Measurements from ENCODE around the gene MAN2B2.

MAN2B2 gene

GRCh38 chr4:6574747-6575502 lies at the start of gene MAN2B2:
MAN2B2 (plus strand) TSS chr4:6575189; CDS start chr4:6575211, 22 bp downstream.
- peak; percentile 85 for DNase-seq

DNA sequence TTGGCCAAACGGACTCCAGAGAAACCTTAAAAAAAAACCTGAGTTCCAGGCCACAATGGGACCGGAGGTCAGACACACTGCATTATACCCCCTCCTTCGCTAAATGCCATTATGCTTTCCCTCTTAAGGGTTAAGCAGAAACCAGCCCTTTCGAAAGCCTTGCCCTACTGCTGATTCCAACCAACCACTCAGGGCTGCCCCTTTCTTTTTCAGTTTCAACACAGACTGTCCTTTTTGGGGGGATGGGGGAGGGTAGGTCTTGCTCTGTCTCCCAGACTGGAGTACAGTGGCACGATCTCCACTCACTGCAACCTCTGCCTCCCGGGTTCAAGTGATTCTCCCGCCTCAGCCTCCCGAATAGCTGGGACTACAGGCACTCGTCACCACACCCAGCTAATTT lies 49.5 kb upstream of the MAN2B2 start:
- no peak for DNase-seq

- no peak for DNase-seq
Observed at GRCh38 chr4:6526156-6526555, 48.8 kb upstream of the MAN2B2 start.

GRCh38 chr4:6526671-6527091 lies 48.3 kb upstream of the MAN2B2 start:
- DNase-seq = no peak

- no peak for DNase-seq
Observed at GRCh38 chr4:6527259-6527658, 47.7 kb upstream of the MAN2B2 start.

- no peak for DNase-seq
Observed at GRCh38 chr4:6527683-6528595, 47.0 kb upstream of the MAN2B2 start.

- DNase-seq = no peak
Observed at GRCh38 chr4:6529021-6529420, 46.0 kb upstream of the MAN2B2 start.

GRCh38 chr4:6530301-6530700 lies 44.7 kb upstream of the MAN2B2 start:
- no peak for DNase-seq

DNA sequence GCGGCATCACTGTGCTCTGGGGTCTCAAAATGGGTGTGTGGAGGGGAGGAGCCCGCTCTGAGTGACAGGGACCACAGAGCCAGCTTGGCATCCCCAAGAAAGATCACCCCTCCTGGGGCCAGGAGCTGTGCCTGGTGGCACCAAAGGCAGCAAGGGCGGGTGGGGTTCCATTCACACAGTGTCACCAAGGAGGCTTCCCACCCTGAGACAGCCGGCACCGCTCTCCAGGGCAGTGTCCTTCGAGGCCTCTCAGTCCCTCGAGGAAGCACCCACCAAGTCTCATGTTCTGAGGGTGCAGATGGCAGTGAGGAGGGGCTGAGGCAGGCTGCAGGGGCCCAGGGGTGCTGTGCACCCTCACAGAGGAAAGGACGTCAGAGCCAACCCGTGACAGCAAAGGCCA lies 44.0 kb upstream of the MAN2B2 start:
- DNase-seq = no peak

- DNase-seq = no peak
Observed at GRCh38 chr4:6532102-6532501, 42.9 kb upstream of the MAN2B2 start.

DNA sequence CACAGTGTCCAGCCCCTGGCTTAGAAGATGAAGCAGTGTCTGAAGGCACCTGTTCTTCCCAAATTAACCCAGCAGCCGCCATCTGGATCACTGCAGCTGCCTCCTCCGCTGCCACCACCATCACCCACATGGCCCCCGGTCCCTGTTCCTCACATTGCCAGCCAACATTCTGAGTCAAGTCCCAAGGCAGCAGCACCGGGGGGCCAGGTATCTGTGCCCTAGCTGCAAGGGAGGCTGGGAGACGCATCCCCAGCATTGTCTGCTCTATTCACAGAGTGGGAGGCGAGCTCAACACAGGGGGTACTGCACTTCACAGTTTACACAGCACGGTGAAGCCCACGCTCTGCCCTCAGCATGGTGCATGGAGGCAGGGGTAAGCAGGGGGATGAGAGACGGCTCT lies 42.3 kb upstream of the MAN2B2 start:
- no peak for DNase-seq

DNA sequence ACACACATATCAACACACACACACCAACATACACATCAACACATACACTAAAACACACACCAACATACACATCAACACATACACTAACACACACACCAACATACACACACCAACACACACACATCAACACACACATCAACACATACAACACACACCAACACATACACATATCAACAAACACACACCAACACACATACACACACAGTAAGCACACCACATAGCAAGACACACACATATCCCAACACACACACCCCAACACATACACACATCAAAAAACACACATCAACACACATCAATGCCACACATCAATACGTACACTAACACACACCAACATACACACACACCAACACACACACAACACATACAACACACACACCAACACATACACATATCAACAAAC lies 40.9 kb upstream of the MAN2B2 start:
- no peak for DNase-seq

DNA sequence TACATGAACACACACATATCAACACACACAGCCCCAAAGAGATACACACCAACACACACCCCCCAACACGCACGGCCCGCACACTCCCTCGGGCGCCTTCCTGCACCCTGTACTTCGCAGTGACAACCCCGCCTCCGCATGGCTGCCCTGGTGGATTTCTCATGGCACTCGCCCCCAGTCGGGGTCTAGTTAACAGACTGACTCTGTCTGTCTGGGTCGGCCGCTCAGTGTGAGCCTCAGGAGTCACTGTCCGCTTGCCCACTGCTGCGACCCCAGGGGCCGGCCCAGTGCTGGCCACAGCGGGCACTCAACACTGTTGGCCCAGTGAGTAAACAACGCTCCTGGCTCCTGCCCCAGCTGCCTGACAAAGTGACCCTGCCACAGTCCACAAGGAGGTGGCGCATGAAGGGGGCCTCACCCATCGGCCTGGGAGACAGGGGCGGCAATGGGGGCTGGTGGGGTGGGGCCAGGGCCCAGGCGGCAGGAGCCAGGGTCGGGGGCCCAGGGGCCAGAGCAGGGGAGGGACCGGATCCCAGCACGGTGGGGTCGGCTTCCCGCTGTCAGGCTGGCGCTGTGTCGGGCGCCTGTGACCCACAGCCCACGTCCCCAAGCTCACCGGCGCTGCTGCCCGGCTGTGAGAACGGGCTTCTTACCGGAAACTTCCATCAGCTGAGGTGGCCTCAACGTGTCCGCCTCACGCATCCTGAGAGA lies 40.2 kb upstream of the MAN2B2 start:
- DNase-seq = no peak

GRCh38 chr4:6535329-6535692 lies 39.7 kb upstream of the MAN2B2 start:
- no peak for DNase-seq

GRCh38 chr4:6535706-6536105 lies 39.3 kb upstream of the MAN2B2 start:
- DNase-seq = no peak

GRCh38 chr4:6538111-6538510 lies 36.9 kb upstream of the MAN2B2 start:
- no peak for DNase-seq

DNA sequence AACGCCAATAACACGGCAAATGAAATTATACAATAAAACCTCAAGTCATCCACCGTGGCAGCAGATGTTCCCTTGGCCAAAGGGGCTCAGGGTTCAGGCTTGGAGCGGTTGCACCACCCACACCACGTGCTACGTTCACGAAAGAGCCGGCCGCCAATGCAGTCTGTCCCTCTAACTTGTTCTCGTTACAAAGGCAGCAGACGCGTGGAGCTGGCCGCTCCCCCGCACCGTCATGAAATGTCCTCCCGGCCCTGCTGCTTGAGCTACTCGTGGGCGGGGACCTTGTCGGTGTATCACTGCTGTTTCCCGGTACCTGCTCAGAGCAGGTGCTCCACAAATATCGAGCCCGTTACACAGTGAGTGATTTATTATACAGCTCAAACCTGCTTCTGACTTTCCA lies 36.4 kb upstream of the MAN2B2 start:
- no peak for DNase-seq

- no peak for DNase-seq
Observed at GRCh38 chr4:6539009-6539764, 35.8 kb upstream of the MAN2B2 start.

GRCh38 chr4:6540879-6541278 lies 34.1 kb upstream of the MAN2B2 start:
- no peak for DNase-seq

- no peak for DNase-seq
Observed at GRCh38 chr4:6541789-6542188, 33.2 kb upstream of the MAN2B2 start.

DNA sequence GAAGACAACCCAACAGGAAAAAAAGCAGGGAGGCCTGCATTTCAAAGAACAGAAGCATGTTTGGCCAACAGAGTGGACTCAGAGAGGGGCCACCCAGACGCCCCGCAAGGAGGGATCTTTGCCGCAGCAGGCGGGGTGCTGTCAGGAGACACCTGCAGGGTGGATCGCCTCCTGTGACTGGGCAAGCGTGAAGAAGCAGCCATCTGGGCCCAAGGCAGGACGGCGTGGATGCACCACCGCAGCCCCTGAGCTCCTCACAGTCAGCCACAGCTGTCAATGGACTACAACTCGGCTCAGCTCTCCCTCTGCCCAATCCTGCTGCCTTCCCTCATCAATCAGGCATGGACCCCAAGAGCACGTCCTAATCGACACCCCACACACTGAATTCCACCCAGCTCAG lies 32.0 kb upstream of the MAN2B2 start:
- no peak for DNase-seq

GRCh38 chr4:6546091-6546490 lies 28.9 kb upstream of the MAN2B2 start:
- DNase-seq = no peak
